Measurements from ENCODE around the gene FARP1. TPM values are rescaled to one million over a fixed set of nuclear protein-coding genes. Genes with fewer than 3 reads are reported as not detected.

FARP1 gene
- total RNA-seq, 1 donor: 125 TPM

- no peak for TF ChIP-seq CTCF (IDR thresholded peaks at IDR 0.05; ENCODE audit: insufficient read depth, low read depth, low read length)
- no peak for DNase-seq (ENCODE audit: low read depth)
- no peak overlapping the region for H3K4me3 ChIP-seq (ENCODE audit: low read depth, low read length)
Measured at GRCh38 chr13:98315902-98316301, 173.0 kb downstream of the FARP1 start.

GRCh38 chr13:98317573-98318171 is 174.8 kb downstream of the FARP1 start:
- H3K4me3 ChIP-seq (ENCODE audit: low read depth, low read length): no peak overlapping the region
- no peak for TF ChIP-seq CTCF (IDR thresholded peaks at IDR 0.05; ENCODE audit: insufficient read depth, low read depth, low read length)
- no peak for DNase-seq (ENCODE audit: low read depth)

- no peak for DNase-seq (ENCODE audit: low read depth)
- H3K4me3 ChIP-seq (ENCODE audit: low read depth, low read length): no peak overlapping the region
- no peak for TF ChIP-seq CTCF (IDR thresholded peaks at IDR 0.05; ENCODE audit: insufficient read depth, low read depth, low read length)
Measured at GRCh38 chr13:98318263-98318878, 175.5 kb downstream of the FARP1 start.

GRCh38 chr13:98320561-98321105 is 177.7 kb downstream of the FARP1 start:
- H3K4me3 ChIP-seq (ENCODE audit: low read depth, low read length): no peak overlapping the region
- no peak for DNase-seq (ENCODE audit: low read depth)
- no peak for TF ChIP-seq CTCF (IDR thresholded peaks at IDR 0.05; ENCODE audit: insufficient read depth, low read depth, low read length)

- no peak for TF ChIP-seq CTCF (IDR thresholded peaks at IDR 0.05; ENCODE audit: insufficient read depth, low read depth, low read length)
- no peak for DNase-seq (ENCODE audit: low read depth)
- H3K4me3 ChIP-seq (ENCODE audit: low read depth, low read length): no peak overlapping the region
Measured at GRCh38 chr13:98321395-98321794, 178.5 kb downstream of the FARP1 start.

GRCh38 chr13:98322091-98322718 is 179.3 kb downstream of the FARP1 start:
- TF ChIP-seq CTCF (IDR thresholded peaks at IDR 0.05; ENCODE audit: insufficient read depth, low read depth, low read length): no peak
- no peak for DNase-seq (ENCODE audit: low read depth)
- H3K4me3 ChIP-seq (ENCODE audit: low read depth, low read length): no peak overlapping the region
